Skeletal muscle tissue (tissue), 4 donors: ENCODE results near the gene EBLN2. TPM values are rescaled to one million over a fixed set of nuclear protein-coding genes. Genes with fewer than 3 reads are reported as not detected.

ENCODE experiments used
- H3K27ac ChIP-seq: one replicate; pipeline ENCODE4 v1.7.0; 2013; ENCODE audit warnings: mild to moderate bottlenecking, low read depth, low read length, inconsistent platforms
- H3K27me3 ChIP-seq, 3 donors: one replicate each; pipeline ENCODE4 v1.7.0; 2013; ENCODE audit warnings: low read length in 3 of 3; ENCODE audit not compliant: control insufficient read depth in 3 of 3, insufficient read depth in 3 of 3
- H3K36me3 ChIP-seq, 3 donors: one replicate each; pipeline ENCODE4 v1.7.0; 2013; ENCODE audit warnings: low read length in 3 of 3; ENCODE audit not compliant: control insufficient read depth in 3 of 3, insufficient read depth in 3 of 3
- H3K4me1 ChIP-seq, 3 donors: one replicate each; pipeline ENCODE4 v1.7.0; 2013; ENCODE audit warnings: low read length in 3 of 3, mild to moderate bottlenecking in 3 of 3; ENCODE audit not compliant: control insufficient read depth in 3 of 3, insufficient read depth in 3 of 3
- H3K4me3 ChIP-seq, 3 donors: one replicate each; pipeline ENCODE4 v1.7.0; 2013; ENCODE audit warnings: low read length in 3 of 3
- H3K9ac ChIP-seq, 3 donors: one replicate each; pipeline ENCODE4 v1.7.0; 2013; ENCODE audit warnings: low read length in 3 of 3, mild to moderate bottlenecking in 3 of 3, moderate library complexity in 2 of 3, low read depth in 1 of 3
- H3K9me3 ChIP-seq, 3 donors: one replicate each; pipeline ENCODE4 v1.7.0; 2013; ENCODE audit warnings: low read length in 3 of 3; ENCODE audit not compliant: control insufficient read depth in 3 of 3
- total RNA-seq: library from RNA; depleted of rRNA; stranded (reverse); fragments of >200 nt; gene quantifications from one replicate; pipeline ENCODE4 v1.2.3, GENCODE V29; 2014
- donor health status: Osteomylitis.

The EBLN2 gene
- total RNA-seq, 1 donor from 2014 or later: 8.4 TPM

- no peak overlapping the region for H3K9ac ChIP-seq
- no peaks in the 10 kb centered on the region for H3K36me3 ChIP-seq
- no peak overlapping the region for H3K4me3 ChIP-seq
- H3K27ac ChIP-seq: no peak overlapping the region
- H3K9me3 ChIP-seq: no peaks in the 10 kb centered on the region
- H3K27me3 ChIP-seq: no peaks in the 10 kb centered on the region
- peaks cover 10 to 29% (median 12%) of the 10 kb centered on the region in 3 donors for H3K4me1 ChIP-seq
Observed at GRCh38 chr3:73031573-73032103, 29.8 kb upstream of the EBLN2 start.

DNA sequence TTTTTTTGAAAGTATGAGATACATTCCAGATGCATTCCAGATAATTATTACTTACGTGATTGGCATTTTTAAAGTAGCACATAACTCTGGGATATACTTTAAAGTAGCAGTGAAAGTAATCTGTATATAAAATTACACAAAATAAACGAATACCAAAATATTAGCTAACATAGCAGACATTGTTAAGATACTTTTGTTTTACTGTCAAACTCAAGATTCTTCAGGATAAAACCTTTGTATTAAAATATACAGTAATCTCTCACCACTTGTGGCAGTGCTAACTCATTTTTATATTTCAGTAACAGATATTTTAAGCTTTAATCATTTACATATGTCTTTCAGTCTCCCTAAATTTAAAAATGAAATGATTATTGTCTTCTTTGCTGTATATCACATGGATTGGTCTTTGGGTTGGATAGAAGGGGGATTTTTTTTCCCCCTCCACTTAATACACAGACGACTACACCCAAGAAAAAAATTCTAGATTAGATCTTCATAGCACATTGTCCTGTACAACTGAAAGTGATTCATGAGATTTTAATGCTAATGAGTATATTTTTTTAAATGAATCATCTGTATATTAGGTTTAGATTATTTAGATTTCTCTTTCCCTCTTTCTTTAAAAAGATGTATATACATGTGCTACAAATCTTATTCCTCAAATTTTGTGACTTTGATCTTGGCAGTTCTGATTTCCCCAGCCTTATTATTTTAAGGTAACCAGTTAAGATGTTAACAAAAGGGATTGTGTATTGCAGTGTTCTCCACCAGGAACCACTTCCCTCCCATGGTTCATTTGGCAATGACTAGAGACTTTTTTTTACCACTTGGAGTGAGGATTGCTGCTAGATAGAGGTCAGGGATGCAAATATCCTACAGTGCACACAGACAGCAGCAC is 24.5 kb upstream of the EBLN2 start:
- Histone ChIP-seq H3K9me3 (no peaks in the 10 kb centered on the region), H3K27me3 (no peaks in the 10 kb centered on the region), H3K4me1 (peaks cover 3 to 16% (median 11%) of the 10 kb centered on the region in 3 donors), H3K9ac (no peak overlapping the region), H3K36me3 (no peaks in the 10 kb centered on the region), H3K4me3 (no peak overlapping the region), H3K27ac (no peak overlapping the region)

GRCh38 chr3:73041537-73041936 is 19.9 kb upstream of the EBLN2 start:
- Histone ChIP-seq H3K27ac (no peak overlapping the region), H3K4me1 (peaks cover 3 to 21% (median 6%) of the 10 kb centered on the region in 3 donors), H3K27me3 (no peaks in the 10 kb centered on the region), H3K9me3 (no peaks in the 10 kb centered on the region), H3K4me3 (no peak overlapping the region), H3K36me3 (no peaks in the 10 kb centered on the region), H3K9ac (no peak overlapping the region)

DNA sequence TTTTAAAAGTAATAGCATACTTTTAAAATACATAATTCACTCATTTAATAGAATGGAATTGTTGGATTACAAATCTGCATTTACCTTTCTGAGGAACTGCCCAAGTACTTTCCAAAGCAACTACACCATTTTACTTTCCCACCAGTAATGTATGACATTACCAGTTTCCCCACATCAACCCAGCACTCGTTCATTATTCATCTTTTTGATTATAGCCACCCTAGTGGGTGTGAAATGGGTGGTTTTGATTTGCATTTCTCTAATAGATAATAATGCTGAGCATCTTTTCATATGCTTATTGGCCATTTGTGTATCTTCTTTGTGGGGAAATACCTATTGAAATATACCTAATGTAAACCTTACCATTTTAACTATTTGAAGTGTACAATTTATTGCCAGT is 18.0 kb upstream of the EBLN2 start:
- Histone ChIP-seq H3K27ac (no peak overlapping the region), H3K9me3 (no peaks in the 10 kb centered on the region), H3K4me1 (peaks cover 3 to 14% (median 6%) of the 10 kb centered on the region in 3 donors), H3K4me3 (no peak overlapping the region), H3K27me3 (no peaks in the 10 kb centered on the region), H3K36me3 (no peaks in the 10 kb centered on the region), H3K9ac (no peak overlapping the region)

- Histone ChIP-seq H3K9ac (no peak overlapping the region), H3K9me3 (no peaks in the 10 kb centered on the region), H3K27ac (no peak overlapping the region), H3K4me3 (no peak overlapping the region), H3K36me3 (no peaks in the 10 kb centered on the region), H3K4me1 (peaks cover 3 to 14% (median 6%) of the 10 kb centered on the region in 3 donors), H3K27me3 (no peaks in the 10 kb centered on the region)
Observed at GRCh38 chr3:73045391-73045790, 16.1 kb upstream of the EBLN2 start.

- Histone ChIP-seq H3K36me3 (no peaks in the 10 kb centered on the region), H3K27me3 (no peaks in the 10 kb centered on the region), H3K9me3 (no peaks in the 10 kb centered on the region), H3K27ac (no peak overlapping the region), H3K4me3 (no peak overlapping the region), H3K4me1 (peaks cover 3 to 12% (median 3%) of the 10 kb centered on the region in 3 donors), H3K9ac (no peak overlapping the region)
Observed at GRCh38 chr3:73046195-73046594, 15.3 kb upstream of the EBLN2 start.

GRCh38 chr3:73049319-73049718 is 12.1 kb upstream of the EBLN2 start:
- no peaks in the 10 kb centered on the region for H3K27me3 ChIP-seq
- H3K9me3 ChIP-seq: no peaks in the 10 kb centered on the region
- no peak overlapping the region for H3K27ac ChIP-seq
- H3K4me1 ChIP-seq: peaks cover 0 to 3% (median 3%) of the 10 kb centered on the region in 3 donors
- no peak overlapping the region for H3K9ac ChIP-seq
- no peaks in the 10 kb centered on the region for H3K36me3 ChIP-seq
- no peak overlapping the region for H3K4me3 ChIP-seq

GRCh38 chr3:73052857-73053256 is 8.6 kb upstream of the EBLN2 start:
- Histone ChIP-seq H3K27ac (no peak overlapping the region), H3K4me3 (no peak overlapping the region), H3K36me3 (no peaks in the 10 kb centered on the region), H3K9ac (no peak overlapping the region), H3K4me1 (peaks cover 0 to 3% (median 2%) of the 10 kb centered on the region in 3 donors), H3K27me3 (no peaks in the 10 kb centered on the region), H3K9me3 (no peaks in the 10 kb centered on the region)

GRCh38 chr3:73055583-73055982 is 5.9 kb upstream of the EBLN2 start:
- Histone ChIP-seq H3K9ac (no peak overlapping the region), H3K27ac (no peak overlapping the region), H3K9me3 (no peaks in the 10 kb centered on the region), H3K36me3 (peaks cover 0 to 4% (median 0%) of the 10 kb centered on the region in 3 donors), H3K4me1 (peaks cover 0 to 2% (median 0%) of the 10 kb centered on the region in 3 donors), H3K27me3 (no peaks in the 10 kb centered on the region), H3K4me3 (no peak overlapping the region)
